ENCODE data around the gene AOC1.
"Not testable (repeated sequence)": the region's sequence is repeated elsewhere in the genome, so short reads cannot be mapped to it uniquely, and the experiment has no call there.

AOC1 gene, protein sequence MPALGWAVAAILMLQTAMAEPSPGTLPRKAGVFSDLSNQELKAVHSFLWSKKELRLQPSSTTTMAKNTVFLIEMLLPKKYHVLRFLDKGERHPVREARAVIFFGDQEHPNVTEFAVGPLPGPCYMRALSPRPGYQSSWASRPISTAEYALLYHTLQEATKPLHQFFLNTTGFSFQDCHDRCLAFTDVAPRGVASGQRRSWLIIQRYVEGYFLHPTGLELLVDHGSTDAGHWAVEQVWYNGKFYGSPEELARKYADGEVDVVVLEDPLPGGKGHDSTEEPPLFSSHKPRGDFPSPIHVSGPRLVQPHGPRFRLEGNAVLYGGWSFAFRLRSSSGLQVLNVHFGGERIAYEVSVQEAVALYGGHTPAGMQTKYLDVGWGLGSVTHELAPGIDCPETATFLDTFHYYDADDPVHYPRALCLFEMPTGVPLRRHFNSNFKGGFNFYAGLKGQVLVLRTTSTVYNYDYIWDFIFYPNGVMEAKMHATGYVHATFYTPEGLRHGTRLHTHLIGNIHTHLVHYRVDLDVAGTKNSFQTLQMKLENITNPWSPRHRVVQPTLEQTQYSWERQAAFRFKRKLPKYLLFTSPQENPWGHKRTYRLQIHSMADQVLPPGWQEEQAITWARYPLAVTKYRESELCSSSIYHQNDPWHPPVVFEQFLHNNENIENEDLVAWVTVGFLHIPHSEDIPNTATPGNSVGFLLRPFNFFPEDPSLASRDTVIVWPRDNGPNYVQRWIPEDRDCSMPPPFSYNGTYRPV

DNA sequence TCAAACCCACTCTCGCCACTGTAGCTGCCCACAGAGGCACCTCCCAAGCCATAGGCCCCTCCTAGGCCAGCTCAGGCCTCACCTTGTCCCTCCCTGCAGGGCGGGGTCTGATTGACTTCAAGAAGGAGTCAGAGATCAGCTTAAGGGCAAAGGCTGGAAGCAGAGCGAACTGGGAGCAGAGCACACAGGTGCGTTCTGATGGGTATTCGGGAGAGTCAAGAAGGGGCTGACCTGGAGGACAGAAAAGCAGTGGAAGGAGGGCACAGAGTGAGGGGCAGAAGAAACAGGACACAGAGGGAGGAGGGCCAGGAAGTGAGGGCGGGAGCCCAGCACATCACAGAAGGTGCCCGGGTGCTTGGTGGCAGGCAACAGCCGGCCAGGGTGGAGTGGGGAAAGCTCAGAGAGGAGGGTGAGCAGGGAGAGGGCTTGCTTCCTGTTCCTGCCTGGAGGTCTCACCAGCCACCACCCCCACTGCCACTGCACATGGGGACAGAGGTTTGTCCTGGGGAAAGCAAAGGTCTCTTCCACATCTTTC is at the start of gene AOC1:
AOC1 (plus strand) TSS at position 147 of the 535 bp plus-strand sequence. CDS start 3,954 bp downstream, outside the sequence.
- no peak for DNase-seq

DNA sequence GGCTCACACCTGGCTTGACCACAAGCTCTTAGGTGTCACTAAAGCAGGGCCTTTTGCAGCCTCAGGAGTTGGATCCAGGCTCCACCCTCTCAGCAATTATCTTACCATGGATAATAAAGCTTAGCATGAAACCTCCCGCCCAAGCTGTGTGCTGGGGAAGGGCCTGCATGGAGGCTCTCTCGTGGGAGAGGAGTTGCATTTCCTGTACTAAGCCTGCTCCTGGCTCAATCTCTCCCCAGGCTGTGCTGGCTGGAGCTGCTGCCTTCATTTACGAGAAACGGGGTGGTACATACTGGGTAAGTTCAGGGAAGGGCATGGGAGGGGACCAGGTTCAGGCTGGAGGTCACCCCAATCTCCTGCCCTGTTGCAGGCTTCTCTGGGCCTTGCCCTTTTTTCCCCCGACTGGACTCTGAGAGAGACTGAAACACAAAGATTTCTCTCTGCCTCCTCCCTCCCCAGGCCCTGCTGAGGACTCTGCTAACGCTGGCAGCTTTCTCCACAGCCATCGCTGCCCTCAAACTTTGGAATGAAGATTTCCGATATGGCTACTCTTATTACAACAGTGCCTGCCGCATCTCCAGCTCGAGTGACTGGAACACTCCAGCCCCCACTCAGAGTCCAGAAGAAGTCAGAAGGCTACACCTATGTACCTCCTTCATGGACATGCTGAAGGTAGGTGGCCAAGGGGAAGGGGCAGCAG is 49.0 kb upstream of the AOC1 start:
- no peak for DNase-seq

DNA sequence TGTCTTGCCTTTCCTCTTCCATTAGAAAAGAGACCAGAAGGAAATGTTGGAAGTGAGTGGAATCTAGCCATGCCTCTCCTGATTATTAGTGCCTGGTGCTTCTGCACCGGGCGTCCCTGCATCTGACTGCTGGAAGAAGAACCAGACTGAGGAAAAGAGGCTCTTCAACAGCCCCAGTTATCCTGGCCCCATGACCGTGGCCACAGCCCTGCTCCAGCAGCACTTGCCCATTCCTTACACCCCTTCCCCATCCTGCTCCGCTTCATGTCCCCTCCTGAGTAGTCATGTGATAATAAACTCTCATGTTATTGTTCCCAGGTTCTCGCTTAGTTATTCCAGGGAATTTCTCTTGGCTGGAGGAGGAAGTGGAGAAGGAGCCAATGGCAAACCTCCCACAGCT is 47.5 kb upstream of the AOC1 start:
- no peak for DNase-seq

DNA sequence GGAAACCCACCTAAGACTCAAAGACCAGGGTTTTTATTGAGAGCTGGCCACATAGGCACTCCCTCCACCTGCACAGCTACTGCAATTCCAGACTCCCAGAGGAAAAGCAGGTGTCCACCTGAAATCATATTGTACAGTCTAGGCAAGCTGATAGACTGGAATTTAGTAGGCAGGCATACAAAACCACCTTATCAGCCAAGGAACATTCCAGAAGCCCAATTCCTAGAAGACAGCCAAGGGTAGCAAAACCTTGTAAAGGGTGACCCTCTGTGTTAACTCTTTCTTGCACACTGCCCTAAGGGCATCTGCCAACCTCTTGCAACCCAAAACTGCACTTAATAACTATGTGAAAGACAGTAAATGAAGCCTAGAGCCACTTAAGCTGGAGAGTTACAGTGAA is 46.5 kb upstream of the AOC1 start:
- no peak for DNase-seq

DNA sequence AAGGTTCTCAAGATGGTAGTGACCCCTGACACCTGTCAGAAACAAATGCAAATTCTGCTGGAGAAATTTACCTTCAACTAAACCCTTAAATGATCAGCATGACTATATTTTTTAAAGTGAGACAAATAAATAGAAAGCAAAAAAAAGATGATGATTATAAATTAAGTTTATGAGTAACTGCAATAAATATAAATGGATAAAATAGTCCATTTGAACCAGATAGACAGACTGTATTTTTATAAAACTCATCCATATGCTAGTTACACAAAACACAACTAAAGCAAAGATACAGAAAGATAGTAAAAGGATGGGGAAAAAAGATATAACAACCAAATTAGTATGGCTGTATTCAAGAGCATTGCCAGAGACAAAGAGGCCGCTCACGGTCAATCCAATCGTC is 45.9 kb upstream of the AOC1 start:
- DNase-seq = no peak

DNA sequence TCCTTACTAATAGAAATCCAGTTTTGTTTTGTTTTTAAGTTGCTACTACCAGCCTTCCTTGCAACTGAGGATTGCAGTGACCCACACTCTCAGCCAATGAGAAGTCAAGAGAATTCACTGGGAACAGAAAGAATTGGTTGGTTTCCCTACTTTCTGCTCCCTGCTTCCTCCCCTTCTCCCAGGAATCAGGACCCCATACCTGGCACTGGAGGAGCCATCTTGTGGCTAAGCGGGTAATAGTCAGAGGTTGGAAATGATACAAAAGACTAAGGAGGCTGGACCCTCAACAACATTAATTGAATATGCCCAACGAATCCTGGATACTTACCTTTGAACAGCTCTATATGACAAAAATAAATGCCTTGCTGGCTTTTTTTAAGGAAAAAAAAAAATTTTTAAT is 45.5 kb upstream of the AOC1 start:
- no peak for DNase-seq

DNA sequence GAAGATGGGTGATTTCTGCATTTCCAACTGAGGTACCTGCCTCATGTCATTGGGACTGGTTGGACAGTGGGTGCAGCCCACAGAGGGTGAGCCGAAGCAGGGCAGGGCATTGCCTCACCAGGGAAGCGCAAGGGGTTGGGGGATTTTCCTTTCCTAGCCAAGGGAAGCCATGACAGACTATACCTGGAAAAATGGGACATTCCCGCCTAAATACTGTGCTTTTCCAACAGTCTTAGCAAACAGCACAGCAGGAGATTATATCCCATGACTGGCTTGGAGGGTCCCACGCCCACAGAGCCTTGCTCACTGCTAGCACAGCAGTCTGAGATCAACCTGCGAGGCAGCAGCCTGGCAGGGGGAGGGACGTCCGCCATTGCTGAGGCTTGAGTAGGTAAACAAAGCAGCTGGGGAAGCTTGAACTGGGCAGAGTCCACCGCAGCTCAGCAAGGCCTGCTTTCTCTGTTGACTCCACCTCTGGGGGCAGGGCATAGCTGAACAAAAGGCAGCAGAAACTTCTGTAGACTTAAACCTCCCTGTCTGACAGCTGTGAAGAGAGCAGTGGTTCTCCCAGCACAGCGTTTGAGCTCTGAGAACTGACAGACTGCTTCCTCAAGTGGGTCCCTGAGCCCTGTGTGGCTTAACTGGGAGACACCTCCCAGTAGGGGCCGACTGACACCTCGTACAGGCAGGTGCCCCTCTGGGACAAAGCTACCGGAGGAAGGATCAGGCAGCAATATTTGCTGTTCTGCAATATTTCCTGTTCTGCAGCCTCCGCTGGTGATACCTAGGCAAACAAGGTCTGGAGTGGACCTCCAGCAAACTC is 44.5 kb upstream of the AOC1 start:
- not testable (repeated sequence) for DNase-seq

DNA sequence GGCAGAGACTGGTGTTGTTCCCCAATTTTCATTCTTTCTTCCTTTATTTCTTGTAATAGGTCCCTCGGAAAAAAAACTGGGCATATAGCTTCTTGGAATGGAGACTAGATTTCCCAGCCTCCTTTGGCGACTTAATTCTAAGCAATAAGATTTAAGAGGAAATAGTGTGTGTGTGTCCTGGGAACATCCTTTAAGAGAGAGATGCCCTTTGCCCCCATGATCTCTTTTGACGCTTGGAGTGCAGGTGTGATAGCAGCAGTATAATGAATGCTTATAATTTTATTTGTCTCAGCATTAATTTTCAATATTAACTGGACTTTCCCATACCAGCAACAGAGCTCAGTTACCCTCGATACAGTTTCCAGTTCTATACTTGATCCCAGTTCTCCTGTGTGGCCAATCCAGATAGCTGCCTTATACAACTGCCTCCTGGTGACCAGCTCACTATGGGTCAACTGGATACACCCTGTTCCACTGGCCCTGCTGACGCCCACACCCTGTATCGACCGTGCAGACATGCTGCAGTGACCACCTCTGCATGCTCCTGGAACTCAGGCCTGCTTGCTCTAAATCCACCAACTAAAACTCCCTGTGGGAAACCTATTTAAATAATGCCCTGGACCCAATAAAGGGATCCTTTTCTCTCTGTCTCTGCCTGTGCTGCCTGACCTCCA is 37.9 kb upstream of the AOC1 start:
- DNase-seq = no peak

DNA sequence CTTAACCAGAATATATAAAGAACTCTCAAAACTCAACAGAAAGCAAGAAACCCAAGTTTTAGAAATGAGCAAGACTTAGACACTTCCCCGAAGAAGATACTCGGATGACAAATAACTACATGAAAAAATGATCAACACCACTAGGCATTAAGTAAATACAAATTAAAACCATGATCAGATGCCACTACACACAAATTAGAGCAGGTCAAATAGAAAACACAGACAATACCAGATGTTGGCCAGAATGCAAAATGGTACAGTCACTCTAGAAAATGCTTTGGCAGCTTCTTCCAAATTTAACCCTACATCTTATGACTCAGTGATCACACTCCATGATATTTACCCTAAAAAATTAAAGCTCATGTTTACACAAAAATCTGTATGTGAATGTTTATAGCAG is 33.3 kb upstream of the AOC1 start:
- DNase-seq = no peak

DNA sequence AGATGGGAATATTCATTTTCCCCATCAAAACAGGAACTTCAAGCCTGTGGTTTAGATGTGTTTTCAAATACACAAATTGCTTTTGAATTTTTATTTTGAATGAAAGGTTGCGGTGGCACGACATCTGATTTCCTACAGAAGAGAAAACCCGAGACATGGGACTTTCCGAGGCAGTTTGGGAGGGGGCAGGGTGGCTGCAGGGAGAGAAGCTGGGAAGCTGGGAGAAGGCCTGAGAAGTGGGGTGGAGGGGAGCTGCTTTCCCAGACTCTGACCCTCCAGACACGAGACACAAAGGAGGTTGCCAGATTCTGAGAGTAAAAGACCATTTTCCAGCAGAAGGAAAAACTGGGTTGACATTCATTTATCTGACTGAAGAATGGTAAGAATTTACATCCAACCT is 32.2 kb upstream of the AOC1 start:
- DNase-seq = no peak

DNA sequence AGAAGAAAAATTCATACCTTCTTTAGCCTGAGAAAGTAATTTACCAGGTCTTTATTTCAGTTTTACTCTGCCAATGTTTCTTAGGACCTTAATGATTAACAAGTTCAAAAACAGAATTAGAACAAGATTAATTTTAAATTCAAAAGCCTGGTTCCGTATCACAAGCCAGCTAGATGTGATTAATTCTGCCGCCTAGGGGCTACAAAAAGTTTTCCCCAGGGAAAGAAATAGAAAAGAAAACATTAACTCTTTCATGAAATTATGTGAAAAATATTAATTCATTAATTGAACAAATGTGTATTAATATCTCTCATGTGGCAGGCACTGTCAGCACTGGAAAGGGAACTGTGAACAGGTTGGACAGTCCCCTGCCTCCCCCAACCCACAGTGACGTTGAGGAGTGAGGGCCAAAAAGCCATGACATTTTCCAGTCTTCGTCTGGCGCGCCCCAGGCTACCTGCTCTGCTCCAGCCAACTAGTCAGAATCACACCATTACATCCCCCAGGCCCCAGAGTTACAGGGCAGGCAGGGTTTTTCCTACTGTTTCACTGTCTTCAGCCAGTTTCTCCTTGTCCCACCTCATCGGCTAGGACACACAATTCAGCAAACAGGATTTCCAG is 31.6 kb upstream of the AOC1 start:
- DNase-seq = no peak

DNA sequence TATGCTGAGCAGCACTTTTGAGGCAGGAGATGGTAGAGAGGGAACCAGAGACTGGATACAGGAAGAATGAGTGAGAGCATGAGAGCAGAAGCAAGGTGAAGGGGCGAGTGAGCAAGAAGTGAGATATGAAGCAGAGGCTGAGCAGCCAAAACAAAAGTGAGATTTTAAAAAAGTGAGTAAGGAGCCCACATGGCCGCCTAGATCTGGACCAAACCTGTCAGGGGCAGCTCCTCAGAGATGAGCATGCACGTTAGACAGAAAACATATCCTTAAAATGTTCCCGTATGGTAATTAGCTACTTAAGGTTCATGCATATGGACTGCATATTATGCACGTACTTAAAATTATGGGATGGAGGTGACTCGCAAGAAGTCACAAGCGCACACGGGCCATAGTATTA is 29.3 kb upstream of the AOC1 start:
- DNase-seq = no peak

DNA sequence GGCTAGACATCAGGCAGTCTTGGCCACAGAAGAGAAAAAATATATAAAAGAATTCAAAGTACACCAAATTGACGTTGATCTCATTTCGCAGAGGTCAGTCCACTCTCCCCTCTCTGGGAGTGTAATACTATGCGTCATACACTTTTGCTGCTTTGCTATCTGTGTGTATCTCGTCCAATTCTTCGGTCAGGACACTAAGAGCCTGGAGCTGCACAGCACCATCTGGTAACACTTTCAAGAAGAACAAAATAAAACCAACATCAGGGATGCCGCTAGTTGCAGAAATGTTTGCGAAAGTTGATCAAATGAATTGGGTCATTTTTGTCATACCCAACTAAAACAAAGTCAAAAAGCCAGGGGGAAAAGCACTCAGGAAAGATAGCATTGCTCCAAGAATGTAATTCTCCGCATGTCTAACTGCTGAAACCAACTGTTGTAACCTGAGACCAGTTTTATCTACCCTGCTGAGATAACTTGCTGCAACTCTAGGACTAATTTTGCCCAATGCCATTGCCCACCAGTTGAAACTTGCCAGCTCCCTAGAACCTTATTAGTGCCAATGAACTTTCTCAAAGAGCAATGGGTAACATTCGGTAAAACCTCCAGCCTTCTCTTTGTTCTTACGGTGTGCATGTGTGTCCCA is 28.7 kb upstream of the AOC1 start:
- no peak for DNase-seq

DNA sequence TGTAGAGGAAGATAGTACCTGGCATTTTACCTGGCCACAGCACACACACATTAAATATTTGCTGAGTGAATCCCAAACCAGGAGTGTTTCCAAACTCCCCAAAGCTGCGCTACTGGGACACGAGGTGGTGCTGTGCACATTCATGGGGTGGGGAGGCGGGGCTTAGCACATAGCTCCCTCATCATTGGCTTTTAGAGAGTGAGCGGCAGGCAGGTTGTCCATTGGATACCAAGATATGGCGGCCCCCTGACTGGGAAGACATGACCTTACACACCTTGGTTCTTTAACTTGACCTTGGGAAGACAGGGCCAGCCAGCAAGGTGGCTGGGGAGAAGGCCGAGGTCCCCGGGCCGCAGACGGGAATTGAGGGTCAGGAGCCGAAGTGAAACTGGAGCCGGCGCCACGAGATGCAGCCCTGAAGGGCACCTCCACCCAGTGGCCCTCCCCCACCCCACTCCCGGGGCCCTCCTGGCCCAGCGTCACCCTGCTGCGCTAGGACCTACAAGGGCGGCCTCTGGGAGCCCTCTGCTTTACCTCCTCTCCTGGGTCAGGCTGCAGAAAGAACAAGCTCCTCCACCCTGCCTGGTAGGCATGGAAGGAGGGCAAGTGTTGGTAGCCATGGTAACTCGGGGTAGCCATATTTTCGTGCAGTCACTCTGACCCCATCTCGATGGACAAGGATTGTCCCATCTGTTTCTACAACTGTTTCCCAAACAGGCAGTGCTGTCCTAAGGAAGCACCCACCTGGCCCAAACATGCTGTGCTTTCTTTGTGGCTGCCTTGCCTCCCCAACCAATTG is 27.7 kb upstream of the AOC1 start:
- DNase-seq = no peak

DNA sequence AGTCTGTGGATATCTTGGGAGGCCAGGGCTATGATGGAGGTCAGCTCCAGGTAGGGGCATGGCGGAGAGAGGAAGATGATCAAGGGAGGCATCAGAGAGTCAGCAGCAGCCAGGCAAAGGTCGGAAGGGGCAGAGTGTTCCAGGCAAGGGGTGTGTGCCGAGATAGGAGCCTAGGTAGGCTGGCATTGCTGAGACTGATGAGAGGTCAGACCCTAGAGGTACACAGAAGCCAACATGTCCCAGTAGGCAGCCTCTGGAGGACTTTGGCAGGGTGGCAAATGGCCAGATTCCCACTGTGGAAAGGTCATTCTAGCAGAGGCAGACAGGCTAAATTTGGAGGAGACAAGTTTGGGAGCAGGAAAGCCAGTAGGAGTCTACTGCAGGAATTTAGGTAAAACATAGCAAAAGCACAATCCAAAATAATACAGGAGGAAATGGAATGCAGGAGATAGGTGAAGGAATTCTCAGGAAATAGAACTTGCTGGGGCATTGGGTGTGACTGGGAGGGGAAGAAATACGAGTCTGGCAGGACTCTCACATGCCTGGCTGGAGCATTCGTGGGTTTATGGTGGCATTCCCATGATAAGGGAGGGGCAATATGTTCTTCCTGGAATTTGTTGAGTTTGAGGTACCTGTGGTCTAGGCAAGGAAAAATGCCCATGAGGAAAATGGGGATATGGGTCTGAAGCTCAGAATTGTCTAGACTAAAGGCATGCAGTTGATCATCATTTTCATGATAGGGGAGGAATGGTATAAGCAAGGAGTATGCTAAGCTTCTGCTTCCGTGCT is 26.1 kb upstream of the AOC1 start:
- no peak for DNase-seq

DNA sequence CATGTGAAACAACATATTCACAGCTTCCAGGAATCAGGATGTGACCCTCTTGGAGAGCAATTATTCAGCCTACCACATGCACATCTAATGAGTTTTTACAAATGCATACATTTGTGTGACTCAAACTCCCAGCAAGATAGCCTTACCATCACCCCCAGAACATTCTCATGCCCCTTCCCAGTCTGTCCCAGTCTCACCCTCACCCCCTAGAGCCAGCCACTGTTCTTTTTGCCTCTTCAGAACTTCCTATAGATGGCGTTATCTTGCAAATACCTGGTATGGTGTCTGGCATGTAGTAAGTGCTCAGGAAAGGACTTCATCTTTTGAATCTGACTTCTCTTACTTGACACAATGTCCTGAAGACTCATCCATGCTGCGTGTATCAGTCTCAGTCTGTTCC is 23.9 kb upstream of the AOC1 start:
- DNase-seq = no peak

DNA sequence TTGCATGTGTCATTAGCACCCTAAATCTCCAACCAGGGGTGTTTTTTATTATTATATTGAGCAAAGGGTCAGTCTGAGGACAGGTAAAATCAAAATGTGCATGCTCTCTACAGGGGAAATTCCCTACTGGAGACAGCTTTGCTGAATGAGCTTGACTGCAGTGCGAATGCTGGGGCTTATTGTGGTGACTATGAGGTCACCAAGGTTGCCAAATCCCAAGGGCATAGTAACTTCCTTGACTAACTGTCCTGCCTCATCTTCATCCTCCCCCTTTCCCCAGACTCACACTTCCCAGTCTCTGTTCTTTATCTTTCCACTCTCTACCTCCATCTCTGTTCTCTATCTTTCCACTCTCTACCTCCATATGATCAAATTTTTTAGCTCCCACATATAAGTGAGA is 22.9 kb upstream of the AOC1 start:
- no peak for DNase-seq

DNA sequence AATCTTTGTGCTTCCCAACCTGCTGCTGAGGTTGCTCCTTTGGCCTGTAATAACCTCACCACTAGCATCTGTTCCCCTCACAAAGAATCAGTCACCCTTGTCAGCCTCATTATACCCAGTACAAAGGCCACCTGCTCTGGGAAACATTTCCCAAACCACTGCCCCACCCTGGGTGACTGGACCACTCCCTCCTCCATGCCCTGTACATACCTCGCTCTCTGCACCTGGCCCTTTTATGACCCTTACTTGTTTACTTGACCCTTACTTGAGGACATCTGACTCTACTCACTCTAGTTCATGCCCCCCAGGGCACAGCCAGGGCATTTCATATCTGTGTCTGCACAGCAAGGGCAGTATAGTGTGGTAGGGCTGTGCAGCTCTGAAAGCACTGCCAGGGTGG is 21.4 kb upstream of the AOC1 start:
- DNase-seq = no peak

DNA sequence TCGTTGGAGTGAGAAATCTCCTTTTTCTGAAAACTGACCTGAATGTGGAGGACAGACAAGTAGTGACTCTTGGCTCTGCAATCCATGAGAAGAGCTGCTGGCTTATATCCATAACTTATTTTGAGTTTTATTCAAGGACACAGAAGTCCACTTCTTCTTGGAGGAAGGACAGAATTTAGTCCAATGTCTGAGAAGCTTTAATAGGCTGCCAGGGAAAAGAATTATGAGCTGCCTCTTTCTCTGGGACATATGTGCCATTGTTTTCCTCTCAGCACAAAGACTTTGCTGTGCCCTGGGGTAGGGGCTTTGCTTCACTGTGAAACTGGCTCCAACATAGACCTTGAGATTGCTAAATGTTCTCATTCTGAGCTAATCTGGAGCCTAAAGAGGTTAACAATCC is 20.5 kb upstream of the AOC1 start:
- no peak for DNase-seq

All from NK-92 treated with Interleukin-12 subunit alpha and Interleukin-12 subunit beta, amount 100 ng/mL, for 24 hours (cell line).